ENCODE measurements around the gene RASSF1.
A peak's percentile ranks its signal among the peaks of the same experiment; 100 is the strongest.

The RASSF1 gene

GRCh38 chr3:50341996-50342650, 1.5 kb upstream of the RASSF1 start:
- DNase-seq = no peak

- no peak for DNase-seq
These were observed 901 bp upstream of the RASSF1 start for GRCh38 chr3:50341537-50341936.

GRCh38 chr3:50340147-50340447, 539 bp downstream of the RASSF1 start:
- no peak for DNase-seq

GRCh38 chr3:50339485-50340146, 1.0 kb downstream of the RASSF1 start:
- DNase-seq = no peak

GRCh38 chr3:50338965-50339364, 1.7 kb downstream of the RASSF1 start:
- DNase-seq = no peak

GRCh38 chr3:50337175-50337861, 3.3 kb downstream of the RASSF1 start:
- DNase-seq = peak; percentile 90

GRCh38 chr3:50336452-50337174, 4.0 kb downstream of the RASSF1 start:
- DNase-seq = no peak

GRCh38 chr3:50334339-50335075, 6.1 kb downstream of the RASSF1 start:
- DNase-seq = no peak

GRCh38 chr3:50333744-50334328, 6.8 kb downstream of the RASSF1 start:
- no peak for DNase-seq

- DNase-seq = no peak
These were observed 9.2 kb downstream of the RASSF1 start for GRCh38 chr3:50331364-50331907.

- no peak for DNase-seq
These were observed 10.3 kb downstream of the RASSF1 start for GRCh38 chr3:50330330-50330729.

GRCh38 chr3:50327943-50328691, 12.5 kb downstream of the RASSF1 start, which contains the start of gene TUSC2:
TSS of gene TUSC2 (minus strand) at chr3:50328223. CDS start at chr3:50328099, 124 bp downstream.
- DNase-seq = peak; percentile 92

GRCh38 chr3:50327129-50327528, 13.5 kb downstream of the RASSF1 start:
- no peak for DNase-seq

- DNase-seq = no peak
These were observed 14.5 kb downstream of the RASSF1 start for GRCh38 chr3:50326182-50326541.

GRCh38 chr3:50325497-50326181, 15.0 kb downstream of the RASSF1 start:
- no peak for DNase-seq

- no peak for DNase-seq
These were observed 15.5 kb downstream of the RASSF1 start for GRCh38 chr3:50325113-50325480.

GRCh38 chr3:50324351-50325112, 16.1 kb downstream of the RASSF1 start:
- peak; percentile 74 for DNase-seq

- no peak for DNase-seq
These were observed 16.9 kb downstream of the RASSF1 start for GRCh38 chr3:50323614-50324199.

GRCh38 chr3:50323092-50323600, 17.5 kb downstream of the RASSF1 start:
- DNase-seq = no peak
